Fibroblast of skin of right biceps (primary cell): ENCODE data around the gene IL37.

Experiments used
- DNase-seq: peaks from one replicate; pipeline ENCODE4 v3.0.0-alpha.2; 2013

The IL37 gene, protein sequence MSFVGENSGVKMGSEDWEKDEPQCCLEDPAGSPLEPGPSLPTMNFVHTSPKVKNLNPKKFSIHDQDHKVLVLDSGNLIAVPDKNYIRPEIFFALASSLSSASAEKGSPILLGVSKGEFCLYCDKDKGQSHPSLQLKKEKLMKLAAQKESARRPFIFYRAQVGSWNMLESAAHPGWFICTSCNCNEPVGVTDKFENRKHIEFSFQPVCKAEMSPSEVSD

GRCh38 chr2:112910865-112911264, at the start of gene IL37:
TSS of gene IL37 (plus strand) at chr2:112911165. CDS start at chr2:112913013, 1,848 bp downstream.
- DNase-seq = no peak

- no peak for DNase-seq
Observed at GRCh38 chr2:112864072-112864471, 46.9 kb upstream of the IL37 start.

- DNase-seq = no peak
Observed at GRCh38 chr2:112866128-112866835, 44.7 kb upstream of the IL37 start.

DNA sequence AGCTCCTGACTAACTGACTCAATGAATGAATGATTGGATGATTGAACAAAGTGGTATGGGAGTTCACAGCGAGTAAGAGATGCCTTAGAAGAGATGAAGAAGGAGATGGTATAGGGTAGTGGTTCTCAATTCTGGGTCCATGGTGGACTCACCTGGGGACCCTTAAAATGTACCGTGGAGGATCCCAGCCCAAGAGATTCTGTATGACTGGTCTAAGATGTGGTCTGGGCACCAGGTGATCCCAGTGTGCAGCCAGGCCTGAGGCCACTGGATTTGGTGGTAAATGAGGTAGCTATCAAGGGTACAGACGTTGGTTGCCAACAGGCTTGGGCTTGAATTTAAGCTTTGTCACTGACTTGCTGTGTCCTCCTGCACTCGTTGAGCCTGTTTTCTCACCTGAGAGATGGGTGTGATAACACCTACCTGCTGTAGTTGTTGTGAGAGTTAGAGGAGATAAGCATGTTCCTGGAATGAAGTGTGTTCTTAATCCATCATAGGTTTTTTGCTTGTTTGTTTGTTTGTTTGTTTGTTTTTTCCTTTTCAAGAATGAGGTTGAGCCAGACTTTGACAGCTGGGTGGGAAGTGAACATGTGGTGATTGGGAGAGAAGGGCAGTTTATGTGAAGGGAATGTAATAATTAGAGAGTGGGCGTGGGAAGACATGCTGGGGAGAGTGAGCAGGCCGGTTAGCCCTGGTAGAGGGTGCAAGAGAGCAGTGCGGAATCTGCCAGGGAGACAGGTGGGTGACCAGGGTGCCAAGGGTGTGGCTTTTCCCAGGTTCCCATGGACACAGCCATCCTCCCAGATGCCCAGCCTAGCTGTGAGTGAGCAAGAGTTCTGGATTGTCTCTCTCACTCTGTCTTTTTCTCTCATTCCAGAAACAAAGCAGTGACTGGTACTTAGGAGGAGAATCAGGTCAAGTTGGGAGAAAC, 43.0 kb upstream of the IL37 start:
- DNase-seq = no peak

GRCh38 chr2:112869258-112869842, 41.6 kb upstream of the IL37 start:
- DNase-seq = peak; percentile 86

DNA sequence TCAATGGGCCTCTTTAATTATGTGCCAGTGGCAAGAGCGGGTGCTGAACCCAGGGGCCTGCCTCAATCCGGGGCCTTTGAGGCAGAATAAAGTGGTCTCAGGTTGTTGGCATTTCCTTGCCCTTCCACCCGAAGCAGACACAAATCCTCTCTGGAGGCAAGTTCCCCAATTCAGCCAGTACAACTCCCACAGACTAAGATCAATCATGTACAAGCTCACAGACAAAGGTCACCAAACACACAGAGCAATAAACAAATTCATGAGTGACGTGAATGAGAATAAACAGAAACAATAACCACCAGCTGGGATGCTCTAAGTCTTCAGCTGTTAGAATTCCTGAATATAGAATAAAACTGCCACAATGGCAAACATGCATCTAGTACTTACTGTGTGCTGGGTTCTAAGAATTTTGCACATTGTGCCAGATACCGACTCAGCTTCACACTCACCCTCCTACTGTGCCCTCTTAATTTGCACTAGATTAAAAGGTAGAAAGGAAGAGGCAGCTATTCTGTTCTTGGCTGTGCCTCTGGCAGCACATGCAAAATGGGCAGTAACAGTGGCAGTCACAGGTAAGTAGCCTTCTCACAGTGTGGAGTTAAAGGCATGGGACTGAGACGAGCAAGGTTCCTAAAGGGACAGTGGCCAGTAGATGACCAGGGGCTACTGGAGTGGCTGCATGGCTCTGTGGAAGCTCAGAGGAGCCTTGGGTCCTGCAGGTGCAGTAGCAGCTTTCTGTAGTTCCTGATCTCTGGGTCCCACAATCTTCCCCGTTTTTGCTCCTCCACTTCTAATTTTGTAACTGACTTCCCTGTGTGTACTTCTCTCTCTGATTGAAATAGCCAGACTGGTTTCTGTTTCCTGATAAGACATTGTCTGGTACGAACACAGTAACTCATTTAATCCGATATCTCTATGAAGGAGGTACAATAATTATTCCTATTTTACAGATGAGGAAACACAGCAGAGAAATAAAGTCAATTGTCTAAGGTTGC, 39.8 kb upstream of the IL37 start:
- DNase-seq = no peak

DNA sequence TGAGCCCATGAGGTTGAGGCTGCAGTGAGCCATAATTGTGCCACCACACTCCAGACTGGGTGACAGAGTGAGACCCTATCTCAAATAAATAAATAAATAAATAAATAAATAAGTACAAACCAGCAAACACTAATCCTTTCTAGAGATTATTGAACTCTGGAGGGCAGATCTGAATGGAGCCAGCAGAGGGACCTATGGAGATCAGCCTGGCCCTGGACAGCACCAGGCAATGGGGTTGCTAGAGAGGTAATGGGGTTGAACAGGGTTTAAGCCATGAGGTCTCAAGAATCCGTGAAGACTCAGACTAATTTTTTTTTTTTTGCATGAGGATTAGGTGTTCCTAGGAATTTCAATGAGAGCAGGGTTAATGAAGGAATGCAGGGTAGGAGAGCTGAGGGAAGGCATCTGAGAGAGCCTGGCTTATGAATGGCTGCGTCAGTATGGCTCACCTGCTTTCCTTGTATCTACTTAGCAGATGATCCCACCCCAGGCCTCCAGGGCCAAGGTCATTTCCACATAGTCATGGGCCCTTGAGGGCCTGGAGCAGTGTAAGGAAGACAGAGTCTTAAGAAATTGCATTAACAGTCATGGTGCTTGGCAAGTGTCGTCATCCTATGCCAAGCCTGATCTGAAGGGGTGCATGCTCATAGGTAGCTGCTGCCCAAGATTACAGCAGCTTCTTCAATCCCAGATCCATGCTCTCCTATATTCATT, 34.6 kb upstream of the IL37 start:
- no peak for DNase-seq

DNA sequence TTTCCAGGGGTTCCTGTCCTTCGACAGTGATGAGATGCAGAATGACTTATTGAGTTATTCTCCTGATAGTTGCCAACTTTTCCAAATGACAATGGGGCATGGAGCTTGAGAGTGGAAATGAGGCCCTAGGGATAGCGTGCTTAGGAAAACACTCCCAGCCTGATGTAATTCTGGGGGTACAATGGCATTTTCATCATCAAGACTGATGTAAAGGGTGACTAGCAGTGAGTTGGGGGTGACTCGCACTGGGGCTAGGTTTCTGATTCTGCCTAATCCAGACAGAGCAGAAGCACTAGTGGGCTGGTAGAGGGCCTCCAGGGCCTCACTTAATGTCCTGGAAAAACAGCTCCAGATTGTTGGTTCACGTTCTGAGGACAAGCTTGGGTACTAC, 34.0 kb upstream of the IL37 start:
- peak; percentile 33 for DNase-seq

GRCh38 chr2:112877423-112877822, 33.5 kb upstream of the IL37 start:
- peak; percentile 78 for DNase-seq

GRCh38 chr2:112879491-112880041, 31.4 kb upstream of the IL37 start:
- DNase-seq = no peak

DNA sequence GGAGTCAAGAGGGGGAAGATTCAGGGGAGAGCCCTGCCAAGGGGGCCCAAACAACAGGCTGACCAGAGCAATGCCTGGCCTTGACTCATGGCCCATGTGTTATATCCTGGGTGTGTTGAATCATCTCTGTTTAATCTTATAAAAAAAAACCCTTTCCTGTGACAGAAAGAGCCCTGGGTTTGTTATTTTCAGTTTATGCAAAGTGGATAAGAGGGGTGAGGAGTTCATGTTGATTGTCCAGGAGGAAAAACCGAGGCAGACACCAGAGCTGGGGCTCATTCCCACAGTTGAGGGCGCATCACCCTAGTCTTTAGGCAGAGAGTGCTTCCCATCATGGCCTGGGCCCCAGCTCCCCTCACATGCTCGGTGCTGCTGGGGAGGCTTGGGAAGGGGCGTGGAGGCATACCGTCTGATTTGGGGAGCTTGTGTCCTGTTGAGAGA, 30.9 kb upstream of the IL37 start:
- peak; percentile 53 for DNase-seq

- DNase-seq = no peak
Observed at GRCh38 chr2:112880696-112881095, 30.3 kb upstream of the IL37 start.

GRCh38 chr2:112881217-112881985, 29.6 kb upstream of the IL37 start:
- DNase-seq = peak; percentile 75

DNA sequence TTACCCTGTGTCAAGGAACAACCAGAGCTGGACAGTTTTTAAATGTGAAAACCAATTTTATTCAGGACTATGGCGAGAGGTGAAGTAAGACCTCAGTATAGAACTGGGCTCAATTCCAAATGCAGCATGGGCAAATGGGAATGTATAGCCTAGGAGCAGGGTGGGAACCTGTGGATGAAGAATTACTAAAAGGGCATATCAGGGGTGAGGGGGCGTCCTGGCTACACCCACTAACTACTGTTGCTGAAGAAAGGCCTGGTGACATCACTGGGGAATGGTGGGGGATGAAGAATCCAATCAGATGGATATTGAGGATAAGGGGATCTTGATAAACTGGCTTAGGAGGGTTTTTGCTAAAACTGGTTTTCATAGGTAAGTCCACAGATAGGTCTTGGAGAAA, 27.3 kb upstream of the IL37 start:
- no peak for DNase-seq

GRCh38 chr2:112884869-112885505, 26.0 kb upstream of the IL37 start:
- DNase-seq = peak; percentile 27

GRCh38 chr2:112885506-112885902, 25.5 kb upstream of the IL37 start:
- peak; percentile 11 for DNase-seq

- no peak for DNase-seq
Observed at GRCh38 chr2:112886291-112886690, 24.7 kb upstream of the IL37 start.

DNA sequence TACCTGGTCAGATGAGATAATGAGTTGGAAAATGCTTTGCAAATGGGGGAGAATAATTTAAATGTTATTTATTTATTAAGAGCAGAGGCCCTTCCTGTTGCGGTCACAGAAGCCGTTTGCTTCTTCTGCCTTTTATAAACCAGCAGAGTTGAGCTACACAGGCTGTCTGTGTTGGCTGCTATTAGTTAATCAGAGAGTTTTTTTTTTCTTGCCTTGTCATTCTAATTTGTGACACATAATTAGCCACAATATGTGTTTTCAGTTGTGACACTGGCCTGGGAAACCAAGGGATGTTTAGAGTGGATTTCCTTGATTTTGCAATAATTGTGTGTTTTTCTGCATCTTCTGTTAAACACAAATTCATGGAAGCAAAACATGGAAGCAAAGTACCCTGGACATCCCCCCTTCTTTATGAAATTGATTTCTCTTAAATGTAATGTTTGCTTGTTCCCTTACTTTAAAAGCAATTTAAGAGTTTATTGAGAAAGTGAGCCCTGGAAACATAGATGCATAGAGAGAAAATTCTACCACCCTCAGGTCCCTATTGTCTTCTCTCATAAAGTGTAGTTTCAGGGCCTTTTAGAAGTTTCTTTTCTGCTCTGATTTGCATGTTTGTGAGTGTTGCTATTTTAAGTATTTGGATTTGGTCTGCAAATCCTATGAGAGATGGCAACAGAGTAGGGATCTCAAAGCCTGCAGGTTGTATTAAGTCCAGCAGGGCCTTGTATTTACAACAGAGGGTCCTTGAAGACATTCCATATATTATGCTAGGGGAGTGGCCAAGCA, 22.8 kb upstream of the IL37 start:
- no peak for DNase-seq

DNA sequence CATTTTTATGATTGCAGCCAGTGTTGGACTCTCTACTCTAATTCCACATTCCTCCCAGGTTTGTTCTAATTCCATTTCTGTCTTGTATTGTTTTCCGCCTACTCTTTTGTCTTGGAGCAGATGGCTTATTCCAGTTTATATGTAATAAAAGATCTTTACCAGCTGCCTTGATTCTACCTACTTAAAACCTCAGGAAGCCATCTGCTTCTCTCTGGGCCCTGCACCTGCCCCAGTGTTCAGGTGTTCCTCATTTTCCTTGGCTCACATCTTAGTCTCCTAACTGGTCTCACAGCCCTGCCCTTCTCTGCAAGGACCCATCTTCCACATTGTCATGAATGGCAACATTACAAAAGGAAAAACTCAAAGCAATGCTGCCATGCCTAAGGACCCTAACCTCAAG, 21.0 kb upstream of the IL37 start:
- no peak for DNase-seq
